Ovary (tissue), 3 donors: Measurements from ENCODE around the gene PDPR.

Source experiments
- POLR2A ChIP-seq: fragments of 450-650 bp; IDR thresholded peaks from one replicate; pipeline ENCODE4 v1.6.1; 2017; ENCODE audit warnings: antibody characterized with exemption, mild to moderate bottlenecking, moderate library complexity
- TF ChIP-seq, protein P1 (sequence below), 3 donors: fragments of 450-650 bp in 2 of 3; fragments of 200-600 bp in 1 of 3; IDR thresholded peaks; one replicate each; pipeline versions ENCODE4 v1.5.1 to v1.8.0; 2016 to 2022; ENCODE audit warnings: antibody characterized with exemption in 3 of 3, mild to moderate bottlenecking in 1 of 3
- donor health status: DM: no; HTN: no; CAD: no.

DNA sequence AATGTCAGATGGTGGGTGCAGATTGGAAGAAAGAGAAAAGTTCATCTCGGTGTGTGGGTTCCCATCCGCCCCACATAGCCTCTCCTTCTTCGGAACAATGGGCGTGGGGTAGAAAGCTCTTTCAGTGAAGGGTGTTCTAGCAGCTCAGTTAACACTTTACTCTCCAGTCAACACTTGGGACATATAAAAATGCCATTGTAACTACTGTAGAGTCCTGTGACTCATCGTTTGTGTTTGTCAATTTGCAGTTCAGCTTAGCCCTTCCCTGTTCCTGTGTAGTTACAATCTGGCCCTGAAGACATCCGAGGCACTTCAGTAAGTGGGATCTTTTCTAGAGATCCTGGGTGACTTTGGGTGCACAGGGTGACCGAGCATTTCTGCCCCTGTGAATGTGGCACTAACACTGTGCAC is 47.9 kb downstream of the PDPR start:
- TF ChIP-seq POLR2A: no peak
- TF ChIP-seq, protein P1, sequence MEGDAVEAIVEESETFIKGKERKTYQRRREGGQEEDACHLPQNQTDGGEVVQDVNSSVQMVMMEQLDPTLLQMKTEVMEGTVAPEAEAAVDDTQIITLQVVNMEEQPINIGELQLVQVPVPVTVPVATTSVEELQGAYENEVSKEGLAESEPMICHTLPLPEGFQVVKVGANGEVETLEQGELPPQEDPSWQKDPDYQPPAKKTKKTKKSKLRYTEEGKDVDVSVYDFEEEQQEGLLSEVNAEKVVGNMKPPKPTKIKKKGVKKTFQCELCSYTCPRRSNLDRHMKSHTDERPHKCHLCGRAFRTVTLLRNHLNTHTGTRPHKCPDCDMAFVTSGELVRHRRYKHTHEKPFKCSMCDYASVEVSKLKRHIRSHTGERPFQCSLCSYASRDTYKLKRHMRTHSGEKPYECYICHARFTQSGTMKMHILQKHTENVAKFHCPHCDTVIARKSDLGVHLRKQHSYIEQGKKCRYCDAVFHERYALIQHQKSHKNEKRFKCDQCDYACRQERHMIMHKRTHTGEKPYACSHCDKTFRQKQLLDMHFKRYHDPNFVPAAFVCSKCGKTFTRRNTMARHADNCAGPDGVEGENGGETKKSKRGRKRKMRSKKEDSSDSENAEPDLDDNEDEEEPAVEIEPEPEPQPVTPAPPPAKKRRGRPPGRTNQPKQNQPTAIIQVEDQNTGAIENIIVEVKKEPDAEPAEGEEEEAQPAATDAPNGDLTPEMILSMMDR (IDR thresholded peaks at IDR 0.05): no peak
